DND-41 (cell line): ENCODE measurements around the gene HECTD1.

Experiments
- CTCF ChIP-seq: IDR thresholded peaks from 2 replicates; pipeline ENCODE4 v1.5.1; 2012; ENCODE audit warnings: borderline replicate concordance, low read length, moderate library complexity, mild to moderate bottlenecking; ENCODE audit not compliant: poor library complexity, severe bottlenecking; ENCODE audit errors: extremely low read depth
- EZH2 ChIP-seq: IDR thresholded peaks from 3 replicates; pipeline ENCODE4 v1.6.1; 2012; ENCODE audit warnings: borderline replicate concordance, low read depth, mild to moderate bottlenecking, moderate library complexity, low read length, inconsistent platforms; ENCODE audit not compliant: severe bottlenecking

- TF ChIP-seq CTCF: no peak
- TF ChIP-seq EZH2: no peak
These were observed 79.9 kb downstream of the HECTD1 start for GRCh38 chr14:31127690-31128089.
